Natural killer cell (primary cell): ENCODE measurements around the gene NKD1. TPM values are rescaled to one million over a fixed set of nuclear protein-coding genes. Genes with fewer than 3 reads are reported as not detected.

ENCODE experiments used
- ATAC-seq, 3 donors: fragments of 150-1000 bp in 2 of 3; fragments of 200-7000 bp in 1 of 3; cut with Tn5 transposase; 1 replicate in 1 of 3; 2 replicates in 2 of 3; pipeline ENCODE4 v1.10.0; 2021; ENCODE audit warnings: mild to moderate bottlenecking in 2 of 3, moderate library complexity in 2 of 3
- DNase-seq, 2 donors: peaks; one replicate each; pipeline versions ENCODE4 v3.0.0 to v3.0.0-alpha.2; 2013 to 2021; ENCODE audit warnings: mixed read lengths in 1 of 2
- H3K27ac ChIP-seq: one replicate; pipeline ENCODE4 v1.5.1; 2013; ENCODE audit warnings: mild to moderate bottlenecking, low read length
- H3K27me3 ChIP-seq: one replicate; pipeline ENCODE4 v1.6.1; 2013; ENCODE audit warnings: low read length; ENCODE audit not compliant: control insufficient read depth, insufficient read depth
- H3K36me3 ChIP-seq: one replicate; pipeline ENCODE4 v1.6.1; 2013; ENCODE audit warnings: low read length; ENCODE audit not compliant: control insufficient read depth, insufficient read depth
- H3K4me1 ChIP-seq: one replicate; pipeline ENCODE4 v1.6.1; 2013; ENCODE audit warnings: low read length; ENCODE audit not compliant: control insufficient read depth, insufficient read depth
- H3K4me3 ChIP-seq: one replicate; pipeline ENCODE4 v1.5.1; 2013; ENCODE audit warnings: low read length
- H3K9me3 ChIP-seq: one replicate; pipeline ENCODE4 v1.6.1; 2013; ENCODE audit warnings: low read length; ENCODE audit not compliant: control insufficient read depth, insufficient read depth
- H3K27ac Mint-ChIP-seq, 2 donors: one replicate each; pipeline ENCODE4 v1.8.0; 2022; ENCODE audit warnings: mild to moderate bottlenecking in 2 of 2, mixed read lengths in 2 of 2, moderate library complexity in 1 of 2
- H3K27me3 Mint-ChIP-seq, 2 donors: one replicate each; pipeline ENCODE4 v1.8.0; 2022; ENCODE audit warnings: low read depth in 2 of 2, mixed read lengths in 2 of 2
- H3K36me3 Mint-ChIP-seq: one replicate; pipeline ENCODE4 v1.8.0; 2022; ENCODE audit warnings: mixed read lengths
- H3K4me1 Mint-ChIP-seq, 2 donors: one replicate each; pipeline ENCODE4 v1.8.0; 2022; ENCODE audit warnings: mixed read lengths in 2 of 2
- H3K4me3 Mint-ChIP-seq: one replicate; pipeline ENCODE4 v1.8.0; 2022; ENCODE audit warnings: mild to moderate bottlenecking, moderate library complexity, mixed read lengths
- H3K9me3 Mint-ChIP-seq, 2 donors: one replicate each; pipeline ENCODE4 v1.8.0; 2022; ENCODE audit warnings: mixed read lengths in 2 of 2
- CTCF ChIP-seq: fragments of 200-600 bp; IDR thresholded peaks from one replicate; pipeline ENCODE4 v1.8.0; 2022; ENCODE audit warnings: antibody characterized with exemption
- WGBS: methylation state at CpG from one replicate; pipeline ENCODE4 v1.1.7; 2013; ENCODE audit warnings: missing lambda C conversion rate; ENCODE audit not compliant: insufficient coverage; 5-methylcytosine and 5-hydroxymethylcytosine counted together
- intact Hi-C: fragments of 100-400 bp; cut with micrococcal nuclease; formaldehyde crosslinking; loops from one replicate; pipeline ENCODE4 v1.14.2; 2022
- total RNA-seq, 4 donors: library from RNA; stranded (reverse); fragments of 120-200 nt in 1 of 4; gene quantifications; one replicate each; pipeline versions ENCODE4 v1.2.3 to v1.2.4, GENCODE V29; 2013 to 2022

The NKD1 gene, protein sequence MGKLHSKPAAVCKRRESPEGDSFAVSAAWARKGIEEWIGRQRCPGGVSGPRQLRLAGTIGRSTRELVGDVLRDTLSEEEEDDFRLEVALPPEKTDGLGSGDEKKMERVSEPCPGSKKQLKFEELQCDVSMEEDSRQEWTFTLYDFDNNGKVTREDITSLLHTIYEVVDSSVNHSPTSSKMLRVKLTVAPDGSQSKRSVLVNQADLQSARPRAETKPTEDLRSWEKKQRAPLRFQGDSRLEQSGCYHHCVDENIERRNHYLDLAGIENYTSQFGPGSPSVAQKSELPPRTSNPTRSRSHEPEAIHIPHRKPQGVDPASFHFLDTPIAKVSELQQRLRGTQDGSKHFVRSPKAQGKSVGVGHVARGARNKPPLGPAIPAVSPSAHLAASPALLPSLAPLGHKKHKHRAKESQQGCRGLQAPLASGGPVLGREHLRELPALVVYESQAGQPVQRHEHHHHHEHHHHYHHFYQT
- total RNA-seq = 1 to 10 TPM in 2 of 3 donors, under 1 TPM in 1; 0.75 to 1.5 (median 1.0) TPM
- total RNA-seq (2013) = 0.18 TPM

DNA sequence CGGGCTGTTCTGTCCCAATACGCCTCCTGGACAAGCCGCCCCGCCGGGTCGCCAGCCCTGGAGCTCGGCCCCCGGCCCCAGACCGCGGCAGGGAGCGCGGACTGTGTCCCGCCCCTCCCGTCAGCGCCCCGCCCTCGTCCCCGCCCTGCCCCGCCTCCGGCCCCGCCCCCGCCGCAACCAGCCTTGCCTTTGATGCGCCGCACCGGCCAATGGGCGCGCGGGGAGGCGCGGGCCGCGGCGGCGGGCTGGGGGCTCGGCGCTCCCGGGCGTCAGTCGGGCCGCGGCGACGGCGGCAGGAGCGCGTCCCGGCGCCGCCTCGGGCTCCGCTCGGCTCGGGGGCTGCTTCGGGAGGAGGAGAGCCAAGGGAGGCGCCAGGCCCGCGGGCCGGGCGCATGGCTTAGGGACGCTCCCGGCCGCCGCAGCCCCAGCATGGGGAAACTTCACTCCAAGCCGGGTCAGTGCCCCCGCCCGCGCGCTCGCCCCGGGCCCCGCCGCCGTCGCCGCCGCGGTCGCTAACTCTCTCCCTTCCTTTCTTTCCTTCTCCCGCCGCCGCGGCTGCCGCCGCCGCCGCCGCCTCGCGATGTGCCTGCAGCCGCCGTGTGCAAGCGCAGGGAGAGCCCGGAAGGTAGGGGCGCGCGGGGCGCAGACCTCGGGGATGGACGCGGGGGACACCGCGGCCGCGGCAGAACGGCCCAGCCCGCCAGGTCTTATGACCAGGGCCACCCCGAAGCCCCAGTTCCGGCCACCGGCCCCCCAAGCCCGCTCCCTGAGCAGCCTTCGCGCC is at the start of gene NKD1:
Gene NKD1 (plus strand): TSS at position 272 of the 784 bp plus-strand sequence. CDS start 158 bp downstream, at position 430.
- peak within 1 kb of the TSS; percentile 43 for H3K27ac ChIP-seq
- H3K27ac Mint-ChIP-seq = peak within 1 kb of the TSS; percentile 83 to 88
- under 1% methylated on average over 113 of the region's 113 CpGs for WGBS
- peaks cover 13% of the 10 kb centered on the region for H3K4me1 ChIP-seq
- no peaks in the 10 kb centered on the region for H3K36me3 ChIP-seq
- no peaks in the 10 kb centered on the region for H3K36me3 Mint-ChIP-seq
- H3K4me1 Mint-ChIP-seq = peaks cover 5 to 16% of the 10 kb centered on the region in 2 donors
- peak; percentile 80 to 88 (median 85) for ATAC-seq
- peak; percentile 67 to 85 for DNase-seq
- intact Hi-C loops = loop anchor here (2.0 to 10.0 kb wide), 3 partner anchors 119 to 256 kb away; no protein-coding TSS in a partner anchor
- peak within 1 kb of the TSS; percentile 95 for H3K4me3 Mint-ChIP-seq
- TF ChIP-seq CTCF = no peak
- H3K27me3 ChIP-seq = peaks cover 6% of the 10 kb centered on the region
- H3K27me3 Mint-ChIP-seq = peaks cover 13 to 31% of the 10 kb centered on the region in 2 donors
- no peaks in the 10 kb centered on the region for H3K9me3 ChIP-seq
- H3K9me3 Mint-ChIP-seq = no peaks in the 10 kb centered on the region
- peak within 1 kb of the TSS; percentile 82 for H3K4me3 ChIP-seq

- Histone ChIP-seq H3K36me3 (no peaks in the 10 kb centered on the region), H3K27ac (no peak overlapping the region), H3K4me1 (no peaks in the 10 kb centered on the region), H3K27me3 (no peaks in the 10 kb centered on the region), H3K4me3 (no peak overlapping the region), H3K9me3 (no peaks in the 10 kb centered on the region)
- H3K36me3 Mint-ChIP-seq = no peaks in the 10 kb centered on the region
- 89% methylated on average over 11 of the region's 12 CpGs for WGBS
- H3K4me3 Mint-ChIP-seq = no peak overlapping the region
- intact Hi-C loops = no loop called here
- H3K4me1 Mint-ChIP-seq = no peaks in the 10 kb centered on the region
- no peak for DNase-seq
- H3K27ac Mint-ChIP-seq = no peak overlapping the region
- H3K9me3 Mint-ChIP-seq = no peaks in the 10 kb centered on the region
- TF ChIP-seq CTCF = no peak
- H3K27me3 Mint-ChIP-seq = no peaks in the 10 kb centered on the region
- ATAC-seq = no peak
Measured at GRCh38 chr16:50498431-50499155, 49.6 kb upstream of the NKD1 start.

GRCh38 chr16:50499254-50499653 is 48.9 kb upstream of the NKD1 start:
- Mint-ChIP-seq H3K36me3 (no peaks in the 10 kb centered on the region), H3K27me3 (peaks cover 0 to 3% of the 10 kb centered on the region in 2 donors), H3K27ac (no peak overlapping the region), H3K4me1 (no peaks in the 10 kb centered on the region), H3K9me3 (no peaks in the 10 kb centered on the region), H3K4me3 (no peak overlapping the region)
- intact Hi-C loops = no loop called here
- Histone ChIP-seq H3K27ac (no peak overlapping the region), H3K9me3 (no peaks in the 10 kb centered on the region), H3K4me3 (no peak overlapping the region), H3K36me3 (no peaks in the 10 kb centered on the region), H3K4me1 (no peaks in the 10 kb centered on the region), H3K27me3 (no peaks in the 10 kb centered on the region)
- DNase-seq (no peak), ATAC-seq (no peak)
- no peak for TF ChIP-seq CTCF
- 100% methylated on average over 1 of the region's 2 CpGs for WGBS
